GM04503 (cell line): Measurements from ENCODE around the gene CCDC188.

Source experiments
- DNase-seq: peaks from one replicate; pipeline ENCODE4 v3.0.0-alpha.2; 2012; ENCODE audit warnings: low read depth

Gene CCDC188

GRCh38 chr22:20132686-20133246 is 18.1 kb downstream of the CCDC188 start:
- DNase-seq: no peak

GRCh38 chr22:20131859-20132685 is 18.8 kb downstream of the CCDC188 start:
- DNase-seq: no peak

DNA sequence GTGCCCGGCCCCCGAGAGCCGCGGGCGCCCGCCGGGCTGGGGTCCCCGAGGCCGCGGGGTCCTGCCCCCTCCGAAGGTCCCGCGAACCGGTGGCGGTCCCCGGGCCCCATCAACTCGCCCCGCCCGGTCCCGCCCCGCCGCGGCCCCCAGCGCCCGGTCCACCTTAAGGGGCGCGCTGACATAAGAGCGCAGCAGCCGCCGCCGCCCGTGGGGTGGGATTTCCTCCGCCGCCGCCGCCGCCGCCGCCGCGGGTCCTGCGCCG is 19.3 kb downstream of the CCDC188 start, which contains the start of gene ZDHHC8:
Gene ZDHHC8, plus strand, starts transcription at position 208 of the 262 bp plus-strand sequence. CDS start 144 bp downstream, outside the sequence.
- DNase-seq: no peak

DNA sequence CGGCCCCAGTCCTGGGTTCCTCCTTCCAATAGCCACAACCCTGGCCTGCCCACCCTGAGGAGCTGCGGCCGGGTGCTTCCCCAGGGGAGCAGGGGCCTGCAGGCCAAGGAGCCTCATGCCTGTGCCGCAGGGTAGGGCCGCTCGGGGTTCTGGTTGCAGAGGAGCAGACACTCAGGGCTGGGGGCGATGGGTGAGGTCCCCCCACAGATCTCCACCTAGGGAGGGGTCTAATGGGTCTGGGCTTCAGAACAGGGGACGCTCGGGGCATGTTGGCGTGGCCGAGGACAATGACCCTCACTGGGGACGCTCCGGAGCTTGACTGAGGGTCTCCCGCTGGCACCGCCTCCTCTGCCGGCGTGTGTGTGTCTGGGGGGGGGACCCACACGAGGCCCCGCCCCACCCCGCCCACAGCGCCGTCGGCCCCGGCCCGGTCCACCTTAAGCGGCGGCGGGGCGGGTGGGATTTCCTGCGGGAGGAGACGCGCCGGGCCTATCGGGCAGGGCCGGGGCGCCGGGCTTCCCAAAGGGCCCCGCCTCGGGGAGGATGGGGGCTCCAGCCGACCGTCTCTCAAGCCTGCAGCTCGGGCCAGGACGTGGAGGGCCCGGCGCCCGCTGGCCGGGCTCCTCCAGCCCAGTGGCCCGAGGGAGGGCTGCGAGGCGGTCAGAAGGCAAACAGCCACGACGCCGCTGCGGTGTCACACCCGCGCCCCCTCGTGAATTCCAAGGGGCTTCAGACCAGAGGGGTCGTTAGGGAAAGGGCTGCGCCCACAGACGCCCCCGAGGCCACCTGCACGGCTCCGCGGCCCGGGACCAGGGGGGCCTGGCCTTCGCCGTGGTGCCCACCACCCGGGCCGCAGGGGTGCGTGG is 19.9 kb downstream of the CCDC188 start:
- DNase-seq: no peak

GRCh38 chr22:20130319-20130718 is 20.5 kb downstream of the CCDC188 start:
- DNase-seq: no peak

GRCh38 chr22:20129747-20130014 is 21.2 kb downstream of the CCDC188 start:
- no peak for DNase-seq

DNA sequence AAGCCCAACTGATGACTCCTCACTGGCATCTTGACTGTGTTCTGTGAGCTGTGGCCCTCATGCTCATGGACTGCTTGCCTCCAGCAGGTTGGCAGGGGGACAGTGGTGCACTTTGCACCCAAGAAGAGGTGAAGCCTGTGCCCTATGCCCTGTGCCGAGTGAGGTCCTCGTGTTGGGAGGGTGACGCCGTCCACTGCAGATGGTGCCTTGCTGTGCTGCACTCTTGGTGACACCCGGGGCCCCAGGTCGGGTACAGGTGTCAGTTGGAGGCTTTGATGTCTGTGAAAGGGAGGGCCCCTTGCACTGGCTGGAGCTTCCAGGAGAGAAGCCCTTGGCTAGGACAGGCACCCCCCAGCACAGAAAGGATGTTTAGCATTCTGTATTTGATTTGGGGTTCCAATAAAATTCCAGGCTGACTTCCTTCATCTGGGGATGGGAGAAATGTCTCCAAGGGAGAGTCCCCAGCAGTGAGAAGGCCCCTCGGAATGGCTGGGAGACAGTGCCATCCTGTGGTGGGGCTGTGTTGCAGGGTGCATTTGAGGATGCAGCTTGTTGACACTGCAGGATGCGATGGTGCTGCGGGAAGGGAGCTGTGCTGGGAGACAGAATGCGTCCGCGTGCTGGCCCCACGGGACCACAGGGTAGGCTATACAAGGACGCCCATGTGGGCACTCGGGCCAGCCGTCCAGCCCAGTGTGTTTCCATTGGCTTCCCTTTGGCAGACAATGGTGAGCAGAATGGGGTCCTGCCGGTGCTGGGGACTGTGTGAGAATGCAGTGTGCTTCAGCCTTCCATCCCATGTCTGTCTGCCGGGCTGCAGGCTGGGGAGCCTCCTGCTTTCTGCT is 21.7 kb downstream of the CCDC188 start:
- DNase-seq: no peak

GRCh38 chr22:20128619-20128901 is 22.3 kb downstream of the CCDC188 start:
- DNase-seq: no peak

GRCh38 chr22:20127869-20128618 is 22.8 kb downstream of the CCDC188 start:
- no peak for DNase-seq

DNA sequence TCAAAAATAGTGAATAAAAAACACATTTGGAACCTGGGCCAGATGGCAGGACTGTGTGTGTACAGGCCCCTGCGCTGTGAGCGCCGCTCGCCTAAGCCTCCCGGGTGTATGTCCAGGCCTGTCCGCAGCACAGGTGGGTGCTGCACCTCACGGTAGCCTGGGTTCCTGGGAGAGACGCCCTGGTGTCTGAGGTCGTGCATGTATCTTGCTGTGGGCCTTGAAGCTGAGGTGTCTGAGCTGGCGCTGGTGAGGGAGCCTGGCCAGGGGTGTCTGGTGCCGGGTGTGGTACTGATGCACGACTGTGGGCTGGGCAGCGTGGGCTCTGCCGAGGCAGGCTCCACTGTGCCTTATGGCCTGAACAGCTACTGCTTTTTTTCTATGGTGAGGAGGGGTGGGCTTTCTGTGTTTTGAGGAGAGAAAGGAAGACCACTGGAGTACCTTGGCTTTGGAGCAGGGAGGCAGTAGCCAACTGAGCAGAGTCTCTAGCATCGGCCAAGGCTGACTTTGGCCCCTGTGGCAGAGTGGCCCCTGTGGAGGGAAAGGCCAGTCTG is 23.5 kb downstream of the CCDC188 start:
- no peak for DNase-seq

DNA sequence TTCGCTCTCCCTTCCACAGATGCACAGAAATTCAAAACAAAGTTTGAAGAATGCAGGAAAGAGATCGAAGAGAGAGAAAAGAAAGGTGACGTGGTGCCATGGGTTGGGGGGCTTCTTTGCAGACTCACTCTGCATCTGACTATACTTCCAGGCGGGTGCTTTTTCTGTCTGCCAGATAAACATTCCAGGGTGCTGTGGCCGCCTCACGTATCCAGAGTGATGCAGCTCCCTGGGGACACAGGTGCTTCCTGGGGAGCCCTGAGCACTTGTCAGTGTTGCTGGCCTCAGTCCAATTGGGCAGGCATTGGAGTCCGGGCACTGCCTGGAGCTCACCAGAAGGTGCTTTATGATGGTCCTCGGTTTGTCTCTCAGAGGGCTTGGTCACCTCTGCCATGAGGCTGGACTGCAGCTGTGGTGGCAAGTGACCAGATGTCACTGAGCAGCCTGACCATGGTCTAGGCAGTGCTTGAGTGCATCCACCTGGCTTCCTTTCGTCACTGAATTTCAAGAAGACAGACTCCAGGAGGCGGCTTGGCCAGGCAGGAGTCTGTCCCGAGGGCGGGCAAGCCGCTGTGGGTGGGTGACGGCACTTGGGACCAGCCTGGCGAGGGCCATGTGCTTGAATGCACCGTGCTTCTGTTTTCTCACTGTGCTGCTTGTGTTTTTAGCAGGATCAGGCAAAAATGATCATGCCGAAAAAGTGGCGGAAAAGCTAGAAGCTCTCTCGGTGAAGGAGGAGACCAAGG is 24.4 kb downstream of the CCDC188 start:
- no peak for DNase-seq

DNA sequence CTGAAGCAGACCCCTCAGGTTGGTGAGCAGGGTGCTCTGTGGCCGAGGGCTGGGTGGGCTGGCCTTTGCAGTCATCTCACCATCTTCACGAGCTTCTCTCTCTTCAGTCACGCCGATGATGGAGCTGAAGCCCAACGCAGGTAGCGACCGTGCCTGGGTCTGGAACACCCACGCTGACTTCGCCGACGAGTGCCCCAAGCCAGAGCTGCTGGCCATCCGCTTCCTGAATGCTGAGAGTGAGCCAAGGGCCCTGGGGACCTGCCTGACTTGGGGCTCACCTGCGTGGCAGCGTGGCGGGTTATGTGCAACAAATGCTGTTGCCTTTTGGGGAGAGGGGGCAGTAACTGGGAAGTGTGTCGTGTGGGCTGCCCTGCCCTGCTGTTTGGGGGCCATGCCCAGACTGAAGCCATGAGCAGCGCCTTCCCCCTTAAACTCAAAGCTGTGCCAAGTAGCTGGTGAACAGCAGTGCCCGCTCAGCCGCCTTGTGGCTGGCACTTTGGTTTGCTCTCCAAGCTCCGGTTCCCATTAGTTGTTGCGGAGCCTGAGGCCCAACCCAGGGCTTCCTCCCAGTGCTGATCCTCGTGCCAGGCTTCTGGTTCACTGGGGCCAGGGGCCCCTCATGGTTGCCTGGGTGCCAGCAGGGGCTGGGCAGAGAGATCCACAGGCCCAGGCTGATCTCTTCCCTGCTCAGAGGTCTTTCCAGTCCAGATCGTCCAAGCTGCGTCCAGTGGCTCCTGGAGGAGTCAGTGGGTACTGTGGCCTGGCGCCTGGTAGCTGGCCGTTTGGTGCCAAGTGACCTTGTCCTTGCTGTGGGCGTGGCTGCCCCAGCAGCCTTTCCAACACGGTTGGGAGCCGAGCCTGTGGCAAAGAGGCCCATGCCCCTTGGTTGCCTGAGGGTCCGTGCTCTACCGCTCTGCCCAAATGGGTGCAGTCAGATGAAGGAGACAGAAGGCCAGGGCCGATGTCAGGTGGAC is 25.4 kb downstream of the CCDC188 start:
- no peak for DNase-seq

GRCh38 chr22:20124083-20124787 is 26.6 kb downstream of the CCDC188 start:
- DNase-seq: no peak

GRCh38 chr22:20123366-20124082 is 27.3 kb downstream of the CCDC188 start:
- no peak for DNase-seq

- no peak for DNase-seq
Observed at GRCh38 chr22:20121856-20122415, 28.9 kb downstream of the CCDC188 start.

- DNase-seq: no peak
Observed at GRCh38 chr22:20118300-20119020, 32.4 kb downstream of the CCDC188 start.

DNA sequence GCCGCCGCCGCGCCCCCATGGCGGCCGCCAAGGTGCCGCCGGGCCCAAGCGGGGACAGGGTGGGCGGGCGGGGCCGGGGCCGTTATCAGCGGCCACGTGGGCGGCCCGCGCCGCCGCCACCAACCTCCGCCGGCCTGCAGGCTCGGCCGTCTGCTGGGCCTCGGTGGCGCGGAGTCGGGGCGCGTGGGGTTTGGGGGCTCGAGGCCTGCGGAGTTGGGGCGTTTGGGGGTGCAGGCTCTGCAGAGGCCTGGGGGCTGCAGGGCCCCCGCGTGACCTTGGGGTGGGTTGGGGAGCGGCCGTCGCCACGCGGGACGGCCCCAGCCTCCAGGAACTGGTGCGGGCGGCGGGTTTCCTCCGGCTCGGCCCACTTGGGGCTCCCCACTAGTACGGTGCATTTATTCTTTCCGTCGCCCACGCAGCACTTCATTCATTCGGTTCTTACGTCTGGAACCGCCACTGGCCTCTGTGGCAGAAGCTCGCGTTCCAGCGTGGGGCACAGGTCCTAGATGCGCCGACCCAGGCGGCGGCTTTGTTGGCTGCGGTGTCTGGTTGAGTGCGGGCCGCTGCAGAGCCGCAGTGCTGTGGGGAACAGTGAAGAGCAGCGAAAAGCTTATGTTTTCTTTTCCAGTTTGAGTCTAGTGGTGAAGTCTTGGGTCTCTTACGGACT is 33.1 kb downstream of the CCDC188 start:
- no peak for DNase-seq
